ENCODE results near the gene TMEM44. TPM values are rescaled to one million over a fixed set of nuclear protein-coding genes. Genes with fewer than 3 reads are reported as not detected.

The TMEM44 gene
- total and polyA plus RNA-seq, 10 donors = 5.5 to 30.3 (median 22.1) TPM

GRCh38 chr3:194623449-194624290, 9.5 kb downstream of the TMEM44 start:
- intact Hi-C loops (cut with DNase I; ENCODE audit: low total_unique reads) = no loop called here
- Histone ChIP-seq H3K27ac (no peak overlapping the region), H3K27me3 (replicated peaks in 1 of 7) (no peaks in the 10 kb centered on the region), H3K4me1 (no peaks in the 10 kb centered on the region), H3K36me3 (peaks cover 0 to 67% (median 3%) of the 10 kb centered on the region in 6 donors), H3K4me3 (no peak overlapping the region), H3K9me3 (no peaks in the 10 kb centered on the region)
- DNase-seq = peak; percentile 70
- TF ChIP-seq POLR2A (IDR thresholded peaks at IDR 0.05) = no peak
- TF ChIP-seq POLR2AphosphoS5 (IDR thresholded peaks at IDR 0.05) = no peak
- no peak for TF ChIP-seq CTCF (IDR thresholded peaks at IDR 0.05 in 8 of 11, conservative IDR thresholded peaks at IDR 0.05 in 3 of 11)
- 91 to 96% (median 95%) methylated on average over 22 to 25 of the region's 25 CpGs for WGBS, 5 donors

DNA sequence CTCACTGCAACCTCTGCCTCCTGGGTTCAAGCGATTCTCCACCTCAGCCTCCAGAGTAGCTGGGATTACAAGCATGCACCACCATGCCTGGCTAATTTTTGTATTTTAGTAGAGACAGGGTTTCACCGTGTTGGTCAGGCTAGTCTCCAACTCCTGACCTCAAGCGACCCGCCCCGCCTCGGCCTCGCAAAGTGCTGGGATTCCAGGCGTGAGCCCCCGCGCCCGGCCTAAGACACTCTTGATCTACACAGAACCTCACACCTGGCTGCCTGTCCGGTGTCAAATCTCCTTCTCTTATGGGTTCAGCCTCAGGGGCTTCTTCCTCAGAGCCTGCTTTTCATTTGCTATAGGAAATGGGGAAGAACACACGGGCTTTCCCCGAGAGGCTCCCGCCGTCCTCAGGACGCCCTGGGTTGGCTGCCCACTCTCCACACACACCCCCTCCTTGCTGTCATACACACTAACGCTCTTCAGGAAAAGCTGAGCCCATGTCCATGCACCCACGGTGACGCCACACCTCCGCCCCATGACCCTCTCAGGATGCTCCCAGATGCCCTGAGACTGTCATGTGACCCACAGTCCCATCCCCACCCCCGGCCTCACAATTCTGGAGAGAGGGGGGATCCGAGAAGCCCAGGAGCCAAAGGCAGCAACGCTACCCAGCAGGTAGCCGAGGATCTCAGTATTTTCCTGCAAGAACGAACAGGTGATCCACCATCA, 10.4 kb downstream of the TMEM44 start:
- WGBS, 5 donors = 89 to 91% (median 91%) methylated on average over 21 to 26 of the region's 26 CpGs

DNA sequence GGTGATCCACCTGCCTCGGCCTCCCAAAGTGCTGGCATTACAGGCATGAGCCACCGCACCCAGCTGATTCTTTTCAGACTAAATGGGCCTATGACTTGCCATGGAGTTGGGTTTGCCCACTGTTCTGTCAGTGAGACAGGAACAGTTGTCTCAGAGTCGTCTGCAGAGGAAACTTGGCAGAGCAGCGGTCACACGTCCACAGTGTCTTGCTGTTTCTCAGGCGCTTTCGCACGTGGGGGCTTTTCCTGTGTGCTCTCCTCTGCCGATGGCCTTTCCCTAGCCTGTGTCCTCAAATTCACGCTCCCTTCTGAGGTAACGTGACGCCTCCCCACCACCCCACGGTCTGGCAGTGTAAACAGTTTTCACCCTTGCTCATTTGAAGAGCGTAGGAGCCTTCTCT, 11.3 kb downstream of the TMEM44 start:
- no peak for DNase-seq
- intact Hi-C loops (cut with DNase I; ENCODE audit: low total_unique reads) = no loop called here
- Histone ChIP-seq H3K36me3 (peaks cover 0 to 61% (median 3%) of the 10 kb centered on the region in 6 donors), H3K27ac (no peak overlapping the region), H3K9me3 (no peaks in the 10 kb centered on the region), H3K4me3 (no peak overlapping the region), H3K27me3 (replicated peaks in 1 of 7) (no peaks in the 10 kb centered on the region), H3K4me1 (no peaks in the 10 kb centered on the region)
- no peak for TF ChIP-seq POLR2A (IDR thresholded peaks at IDR 0.05)
- no peak for TF ChIP-seq CTCF (IDR thresholded peaks at IDR 0.05 in 8 of 11, conservative IDR thresholded peaks at IDR 0.05 in 3 of 11)
- no peak for TF ChIP-seq POLR2AphosphoS5 (IDR thresholded peaks at IDR 0.05)
- WGBS, 5 donors = 85 to 91% (median 88%) methylated on average over 14 of the region's 14 CpGs

More for the DNA sequence above, 10.4 kb downstream of the TMEM44 start:
- no peak overlapping the region for H3K27ac ChIP-seq
- H3K4me1 ChIP-seq = no peaks in the 10 kb centered on the region
- no peak overlapping the region for H3K4me3 ChIP-seq
- peak; percentile 64 for DNase-seq
- TF ChIP-seq POLR2AphosphoS5 (IDR thresholded peaks at IDR 0.05) (no peak), CTCF (IDR thresholded peaks at IDR 0.05 in 8 of 11, conservative IDR thresholded peaks at IDR 0.05 in 3 of 11) (no peak), POLR2A (IDR thresholded peaks at IDR 0.05) (no peak)
- no peaks in the 10 kb centered on the region for H3K27me3 ChIP-seq (replicated peaks in 1 of 7)
- H3K36me3 ChIP-seq = peaks cover 0 to 61% (median 3%) of the 10 kb centered on the region in 6 donors
- no peaks in the 10 kb centered on the region for H3K9me3 ChIP-seq
- intact Hi-C loops (cut with DNase I; ENCODE audit: low total_unique reads) = no loop called here

DNA sequence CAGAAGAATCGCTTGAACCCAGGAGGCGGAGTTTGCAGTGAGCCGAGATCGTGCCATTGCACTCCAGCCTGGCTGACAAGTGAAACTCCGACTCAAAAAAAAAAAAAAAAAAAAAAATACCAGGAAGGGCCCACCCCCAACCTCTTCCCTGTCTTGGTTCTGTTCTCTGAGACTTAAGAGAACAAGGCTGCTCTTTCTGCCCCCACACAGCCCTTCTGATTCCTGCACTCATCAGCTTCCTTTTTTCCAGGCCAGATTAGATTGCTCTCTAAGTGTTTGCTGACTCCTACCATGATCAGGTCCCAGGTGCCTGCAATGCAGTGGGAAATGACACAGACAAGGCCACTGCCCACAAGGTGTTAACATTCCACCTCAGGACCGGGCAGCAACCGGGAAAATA, 13.0 kb downstream of the TMEM44 start:
- WGBS, 5 donors = 88 to 98% (median 91%) methylated on average over 7 of the region's 7 CpGs
- intact Hi-C loops (cut with DNase I; ENCODE audit: low total_unique reads) = no loop called here
- Histone ChIP-seq H3K4me1 (no peaks in the 10 kb centered on the region), H3K9me3 (no peaks in the 10 kb centered on the region), H3K27ac (no peak overlapping the region), H3K4me3 (no peak overlapping the region), H3K36me3 (peaks cover 0 to 63% (median 2%) of the 10 kb centered on the region in 6 donors), H3K27me3 (replicated peaks in 1 of 7) (no peaks in the 10 kb centered on the region)
- DNase-seq = no peak
- TF ChIP-seq POLR2AphosphoS5 (IDR thresholded peaks at IDR 0.05) = no peak
- no peak for TF ChIP-seq CTCF (IDR thresholded peaks at IDR 0.05 in 8 of 11, conservative IDR thresholded peaks at IDR 0.05 in 3 of 11)
- no peak for TF ChIP-seq POLR2A (IDR thresholded peaks at IDR 0.05)
